IMR-90 (cell line): Measurements from ENCODE around the gene FALEC. TPM values are rescaled to one million over a fixed set of nuclear protein-coding genes. Genes with fewer than 3 reads are reported as not detected.

Experiments
- ATAC-seq: fragments of 200-7000 bp; cut with Tn5 transposase; 2 replicates; pipeline ENCODE4 v1.9.1; 2020; ENCODE audit warnings: low read depth, mild to moderate bottlenecking, moderate library complexity
- BruUV-seq: library from RNA; stranded (reverse); fragments of 400-500 nt; replicated peaks from 2 replicates; lab custom pipeline; 2021; lab: Mats Ljungman, UMichigan
- CTCF ChIA-PET: fragments of 300-600 bp; formaldehyde crosslinking; extraction: SDS; loops from one replicate; lab custom pipeline; 2021; ENCODE audit warnings: antibody characterized with exemption; lab: Yijun Ruan, JAX
- POLR2A ChIA-PET: fragments of 300-600 bp; sonication (Branson Sonifier 250); formaldehyde crosslinking; loops from one replicate; lab custom pipeline; 2022; ENCODE audit warnings: antibody characterized with exemption; ENCODE audit not compliant: unreplicated experiment; lab: Charles Lee
- DNase-seq: peaks from one replicate; pipeline ENCODE4 v3.0.0; 2013
- H2AFZ ChIP-seq: replicated peaks from 2 replicates; pipeline ENCODE3; 2013; ENCODE audit warnings: low read length, mild to moderate bottlenecking; ENCODE audit not compliant: poor library complexity
- H2AK5ac ChIP-seq: 2 replicates; pipeline ENCODE4 v1.6.1; 2013; ENCODE audit warnings: low read depth, low read length, inconsistent platforms
- H2AK9ac ChIP-seq: replicated peaks from 2 replicates; pipeline ENCODE3; 2013; ENCODE audit warnings: mild to moderate bottlenecking, low read depth, low read length, moderate library complexity; ENCODE audit not compliant: poor library complexity
- H2BK120ac ChIP-seq: 2 replicates; pipeline ENCODE4 v1.6.1; 2013; ENCODE audit warnings: low read depth, low read length, inconsistent platforms
- H2BK15ac ChIP-seq: 3 replicates; pipeline ENCODE4 v1.6.1; 2013; ENCODE audit warnings: low read depth, low read length, inconsistent platforms
- H2BK20ac ChIP-seq: 2 replicates; pipeline ENCODE4 v1.6.1; 2013; ENCODE audit warnings: low read depth, mild to moderate bottlenecking, inconsistent platforms, low read length, moderate library complexity
- H2BK5ac ChIP-seq: 2 replicates; pipeline ENCODE4 v1.6.1; 2013; ENCODE audit warnings: mild to moderate bottlenecking, low read depth, low read length, inconsistent platforms; ENCODE audit not compliant: poor library complexity, severe bottlenecking
- H3K14ac ChIP-seq: replicated peaks from 2 replicates; pipeline ENCODE4 v1.6.1; 2013; ENCODE audit warnings: low read depth, low read length, inconsistent platforms
- H3K18ac ChIP-seq: 2 replicates; pipeline ENCODE4 v1.6.1; 2013; ENCODE audit warnings: low read depth, low read length, control low read depth
- H3K23ac ChIP-seq: 2 replicates; pipeline ENCODE4 v1.6.1; 2013; ENCODE audit warnings: low read depth, low read length, inconsistent platforms
- H3K27ac ChIP-seq: 2 replicates; pipeline ENCODE4 v1.5.1; 2013; ENCODE audit warnings: mild to moderate bottlenecking, control low read depth, low read length; ENCODE audit not compliant: insufficient read depth
- H3K27me3 ChIP-seq: 2 replicates; pipeline ENCODE4 v1.6.1; 2013; ENCODE audit warnings: low read length; ENCODE audit not compliant: control insufficient read depth, insufficient read depth
- H3K36me3 ChIP-seq: 2 replicates; pipeline ENCODE4 v1.6.1; 2013; ENCODE audit warnings: low read length, mixed read lengths; ENCODE audit not compliant: control insufficient read depth, insufficient read depth
- H3K4ac ChIP-seq: 2 replicates; pipeline ENCODE4 v1.6.1; 2013; ENCODE audit warnings: low read depth, low read length, inconsistent platforms
- H3K4me1 ChIP-seq: 2 replicates; pipeline ENCODE4 v1.6.1; 2013; ENCODE audit warnings: low read length, mixed read lengths; ENCODE audit not compliant: control insufficient read depth, insufficient read depth
- H3K4me2 ChIP-seq: 2 replicates; pipeline ENCODE4 v1.6.1; 2013; ENCODE audit warnings: low read depth, mild to moderate bottlenecking, control low read depth, low read length, moderate library complexity
- H3K4me3 ChIP-seq: 2 replicates; pipeline ENCODE4 v1.5.1; 2013; ENCODE audit warnings: low read depth, mild to moderate bottlenecking, control low read depth, low read length, moderate library complexity; ENCODE audit not compliant: insufficient read depth
- H3K56ac ChIP-seq: 2 replicates; pipeline ENCODE4 v1.6.1; 2013; ENCODE audit warnings: low read length, inconsistent platforms; ENCODE audit not compliant: insufficient read depth; ENCODE audit errors: extremely low read depth
- H3K79me1 ChIP-seq, 2 experiments: 2 replicates each; pipeline ENCODE4 v1.6.1; 2013; ENCODE audit warnings: low read length in 2 of 2, inconsistent platforms in 1 of 2, low read depth in 1 of 2
- H3K9ac ChIP-seq: 2 replicates; pipeline ENCODE4 v1.6.1; 2013; ENCODE audit warnings: low read depth, low read length, control low read depth
- H3K9me1 ChIP-seq: 2 replicates; pipeline ENCODE4 v1.6.1; 2013; ENCODE audit warnings: low read length, inconsistent platforms; ENCODE audit not compliant: insufficient read depth
- H3K9me3 ChIP-seq: 2 replicates; pipeline ENCODE4 v1.6.1; 2013; ENCODE audit warnings: low read length; ENCODE audit not compliant: control insufficient read depth, insufficient read depth
- H4K20me1 ChIP-seq: 2 replicates; pipeline ENCODE4 v1.6.1; 2013; ENCODE audit warnings: low read length, inconsistent platforms; ENCODE audit not compliant: insufficient read depth
- H4K5ac ChIP-seq: 2 replicates; pipeline ENCODE4 v1.6.1; 2013; ENCODE audit warnings: mild to moderate bottlenecking, low read depth, low read length, control low read depth
- H4K8ac ChIP-seq, 2 experiments: 2 replicates each; pipeline ENCODE4 v1.6.1; 2013; ENCODE audit warnings: low read depth in 2 of 2, low read length in 2 of 2, control low read depth in 1 of 2, inconsistent platforms in 1 of 2
- H4K91ac ChIP-seq: 2 replicates; pipeline ENCODE4 v1.6.1; 2013; ENCODE audit warnings: low read depth, low read length, inconsistent platforms; ENCODE audit not compliant: insufficient read depth
- CEBPB ChIP-seq: IDR thresholded peaks from 2 replicates; pipeline ENCODE4 v1.6.1; 2012; ENCODE audit warnings: low read depth, low read length, improper control_type of control experiment
- CTCF ChIP-seq: conservative IDR thresholded peaks from 2 replicates; pipeline ENCODE4 v1.5.1; 2012; ENCODE audit warnings: mild to moderate bottlenecking, low read depth, low read length, improper control_type of control experiment
- ELK1 ChIP-seq: fragments of 150-350 bp; IDR thresholded peaks from 2 replicates; pipeline ENCODE4 v1.6.1; 2016; ENCODE audit warnings: low read depth, mild to moderate bottlenecking, low read length, moderate library complexity, borderline replicate concordance
- FOS ChIP-seq: fragments of 150-350 bp; IDR thresholded peaks from 2 replicates; pipeline ENCODE4 v1.6.1; 2016; ENCODE audit warnings: low read depth, low read length
- MAFK ChIP-seq: IDR thresholded peaks from 2 replicates; pipeline ENCODE4 v1.6.1; 2012; ENCODE audit warnings: low read depth, low read length, improper control_type of control experiment
- MAZ ChIP-seq: IDR thresholded peaks from 2 replicates; pipeline ENCODE4 v1.6.1; 2012; ENCODE audit warnings: low read depth, mild to moderate bottlenecking, low read length, improper control_type of control experiment, moderate library complexity, borderline replicate concordance
- MXI1 ChIP-seq: IDR thresholded peaks from 2 replicates; pipeline ENCODE4 v1.6.1; 2012; ENCODE audit warnings: low read depth, mild to moderate bottlenecking, low read length, moderate library complexity, borderline replicate concordance
- NFE2L2 ChIP-seq: fragments of 150-350 bp; IDR thresholded peaks from 2 replicates; pipeline ENCODE4 v1.6.1; 2016; ENCODE audit warnings: low read depth, mild to moderate bottlenecking, low read length
- POLR2A ChIP-seq: IDR thresholded peaks from 2 replicates; pipeline ENCODE4 v1.6.1; 2012; ENCODE audit warnings: mild to moderate bottlenecking, low read depth, low read length
- RAD21 ChIP-seq: IDR thresholded peaks from 2 replicates; pipeline ENCODE4 v1.6.1; 2012; ENCODE audit warnings: low read length, improper control_type of control experiment
- RCOR1 ChIP-seq: IDR thresholded peaks from 2 replicates; pipeline ENCODE4 v1.6.1; 2012; ENCODE audit warnings: mild to moderate bottlenecking, low read length, improper control_type of control experiment; ENCODE audit not compliant: insufficient replicate concordance
- USF2 ChIP-seq: fragments of 150-350 bp; IDR thresholded peaks from 2 replicates; pipeline ENCODE4 v1.6.1; 2017; ENCODE audit warnings: mild to moderate bottlenecking, antibody characterized with exemption, low read length, low read depth
- WGBS, 2 experiments: methylation state at CpG; one replicate each; pipeline versions ENCODE4 v1.1.5 to v1.1.7; 2013; ENCODE audit warnings: missing lambda C conversion rate in 2 of 2; ENCODE audit not compliant: insufficient read length in 1 of 2; ENCODE audit errors: extremely low coverage in 2 of 2; 5-methylcytosine and 5-hydroxymethylcytosine counted together
- dilution Hi-C: fragments of 300-500 bp; cut with HindIII; formaldehyde crosslinking; loops from one replicate; pipeline ENCODE4 v1.14.3; 2018; ENCODE audit warnings: low sequenced_read_pairs; ENCODE audit not compliant: unreplicated experiment
- in situ Hi-C: fragments of 300-500 bp; cut with MboI; formaldehyde crosslinking; loops from 3 replicates; pipeline ENCODE4 v1.14.3; 2019; ENCODE audit warnings: low sequenced_read_pairs, inconsistent platforms, mixed read lengths
- intact Hi-C: fragments of 100-400 bp; cut with micrococcal nuclease; formaldehyde crosslinking; loops from 2 replicates; pipeline ENCODE4 v1.10.0; 2022
- polyA plus RNA-seq, 3 experiments: library from polyadenylated mRNA; depleted of rRNA; stranded (reverse); fragments of >200 nt; gene quantifications; 2 replicates each; pipeline ENCODE4 v1.2.3, GENCODE V29; 2012; ENCODE audit warnings: low replicate concordance in 1 of 3
- total RNA-seq: library from RNA; depleted of rRNA; stranded (reverse); fragments of >200 nt; gene quantifications from 2 replicates; pipeline ENCODE4 v1.2.3, GENCODE V29; 2012

The FALEC gene
- total and polyA plus RNA-seq, 2 of the 4 experiments (the other 2 are of a cell fraction): not detected

- Histone ChIP-seq H2BK15ac (peak within 1 kb of the TSS; percentile 61), H3K9me3 (no peaks in the 10 kb centered on the region), H2AK5ac (peak within 1 kb of the TSS; percentile 97), H3K4ac (peak within 1 kb of the TSS; percentile 100), H3K4me2 (peak within 1 kb of the TSS; percentile 99), H4K5ac (peak within 1 kb of the TSS; percentile 92), H3K79me1 (peaks cover 11 to 20% of the 10 kb centered on the region in 2 experiments; a peak in 3 of 4 replicates), H2AK9ac (peak within 1 kb of the TSS; percentile 99), H2BK120ac (peak within 1 kb of the TSS; percentile 88), H3K27ac (peak within 1 kb of the TSS; percentile 95), H3K14ac (peak within 1 kb of the TSS; percentile 100), H3K56ac (peak within 1 kb of the TSS; percentile 99), H2BK5ac (peak within 1 kb of the TSS; percentile 97), H3K18ac (peak within 1 kb of the TSS; percentile 93), H4K91ac (peak within 1 kb of the TSS; percentile 97), H3K9ac (peak within 1 kb of the TSS; percentile 93), H3K4me1 (peaks cover 8% of the 10 kb centered on the region), H3K27me3 (no peaks in the 10 kb centered on the region), H2AFZ (peak within 1 kb of the TSS; percentile 89), H4K20me1 (peaks cover 51% of the 10 kb centered on the region), H3K36me3 (peaks cover 35% of the 10 kb centered on the region), H2BK20ac (peak within 1 kb of the TSS; percentile 47; the same call in 1 of the 2 replicates), H3K9me1 (peaks cover 6% of the 10 kb centered on the region; the same call in 1 of the 2 replicates), H3K4me3 (peak within 1 kb of the TSS; percentile 93), H4K8ac (peak within 1 kb of the TSS; percentile 72 to 99), H3K23ac (peak within 1 kb of the TSS; percentile 100)
- intact Hi-C loops (loop anchor here (2.0 kb wide), 2 partner anchors 31 to 233 kb away; no protein-coding TSS in a partner anchor), in situ Hi-C loops (loop anchor here (5.0 kb wide), 1 partner anchor 33 kb away; no protein-coding TSS in a partner anchor), dilution Hi-C loops (no loop called here)
- WGBS, 2 experiments: 1% methylated on average over 22 of the region's 94 CpGs; no CpG with 5 or more reads in 1 of the 2 experiments
- CTCF ChIA-PET: interaction anchor here (1.0 to 3.4 kb wide), 4 partner anchors 15 to 41 kb away, joined by 3 to 8 read pairs (median 5); no protein-coding TSS in a partner anchor
- DNase-seq: peak; percentile 96
- POLR2A ChIA-PET: interaction anchor here (0.5 to 1.6 kb wide), 24 partner anchors 8 to 429 kb away, joined by 3 to 24 read pairs (median 4); partner anchors contain the start of genes ENSA and PRUNE1
- no TSS peak for BruUV-seq
- ATAC-seq: peak; percentile 80
- TF ChIP-seq USF2 (no peak), NFE2L2 (peak; percentile 49; the same call in 1 of the 2 replicates), RCOR1 (no peak), CTCF (0 out of 2 replicates have a peak, but pooled peaks have one; percentile 16), MAFK (no peak), ELK1 (peak; percentile 96), POLR2A (peak; percentile 99), RAD21 (peak; percentile 27; the same call in 1 of the 2 replicates), FOS (peak; percentile 22; the same call in 1 of the 2 replicates), MAZ (peak; percentile 37; the same call in 1 of the 2 replicates), CEBPB (0 out of 2 replicates have a peak, but pooled peaks have one; percentile 58), MXI1 (no peak)
Observed at GRCh38 chr1:150579110-150579944, 63.8 kb downstream of the FALEC start, which contains the start of gene MCL1. MCL1 (minus strand) TSS chr1:150579610; CDS start chr1:150579530, 80 bp downstream.
